GM12864 (cell line): ENCODE data around the gene LLGL2.

Experiments used
- DNase-seq: peaks from one replicate; pipeline ENCODE4 v3.0.0-alpha.2; 2011; ENCODE audit warnings: low read depth
- H3K4me3 ChIP-seq: 2 replicates; pipeline ENCODE4 v1.5.1; 2011; ENCODE audit warnings: mild to moderate bottlenecking, low read depth, low read length, control low read depth
- TF ChIP-seq, protein P1 (sequence below): IDR thresholded peaks from 2 replicates; pipeline ENCODE4 v1.5.1; 2011; ENCODE audit warnings: low read depth, mild to moderate bottlenecking, moderate library complexity, low read length, control low read depth, inconsistent platforms; ENCODE audit errors: missing control alignments

Gene LLGL2

DNA sequence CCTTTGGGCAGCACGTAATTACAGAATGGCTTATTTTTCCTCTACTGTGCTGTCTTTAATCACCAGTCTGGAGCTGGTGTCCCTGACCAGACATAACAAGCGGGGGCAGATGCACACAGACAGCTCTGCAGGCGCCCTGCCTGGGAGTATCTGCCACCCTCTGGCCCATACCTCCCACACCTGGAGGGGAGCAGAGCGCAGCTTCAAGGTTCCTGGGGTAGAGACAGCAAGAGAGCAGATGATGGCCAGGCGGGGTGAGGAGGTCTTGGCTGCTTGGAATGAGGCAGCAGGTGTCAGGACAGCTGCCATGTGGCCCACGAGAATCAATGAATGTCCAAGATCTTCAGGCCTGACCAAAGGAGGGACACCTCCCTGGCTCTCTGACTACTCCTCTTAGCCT lies 45.2 kb upstream of the LLGL2 start:
- TF ChIP-seq, protein P1, sequence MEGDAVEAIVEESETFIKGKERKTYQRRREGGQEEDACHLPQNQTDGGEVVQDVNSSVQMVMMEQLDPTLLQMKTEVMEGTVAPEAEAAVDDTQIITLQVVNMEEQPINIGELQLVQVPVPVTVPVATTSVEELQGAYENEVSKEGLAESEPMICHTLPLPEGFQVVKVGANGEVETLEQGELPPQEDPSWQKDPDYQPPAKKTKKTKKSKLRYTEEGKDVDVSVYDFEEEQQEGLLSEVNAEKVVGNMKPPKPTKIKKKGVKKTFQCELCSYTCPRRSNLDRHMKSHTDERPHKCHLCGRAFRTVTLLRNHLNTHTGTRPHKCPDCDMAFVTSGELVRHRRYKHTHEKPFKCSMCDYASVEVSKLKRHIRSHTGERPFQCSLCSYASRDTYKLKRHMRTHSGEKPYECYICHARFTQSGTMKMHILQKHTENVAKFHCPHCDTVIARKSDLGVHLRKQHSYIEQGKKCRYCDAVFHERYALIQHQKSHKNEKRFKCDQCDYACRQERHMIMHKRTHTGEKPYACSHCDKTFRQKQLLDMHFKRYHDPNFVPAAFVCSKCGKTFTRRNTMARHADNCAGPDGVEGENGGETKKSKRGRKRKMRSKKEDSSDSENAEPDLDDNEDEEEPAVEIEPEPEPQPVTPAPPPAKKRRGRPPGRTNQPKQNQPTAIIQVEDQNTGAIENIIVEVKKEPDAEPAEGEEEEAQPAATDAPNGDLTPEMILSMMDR = no peak
- DNase-seq = no peak
- H3K4me3 ChIP-seq = no peak overlapping the region

DNA sequence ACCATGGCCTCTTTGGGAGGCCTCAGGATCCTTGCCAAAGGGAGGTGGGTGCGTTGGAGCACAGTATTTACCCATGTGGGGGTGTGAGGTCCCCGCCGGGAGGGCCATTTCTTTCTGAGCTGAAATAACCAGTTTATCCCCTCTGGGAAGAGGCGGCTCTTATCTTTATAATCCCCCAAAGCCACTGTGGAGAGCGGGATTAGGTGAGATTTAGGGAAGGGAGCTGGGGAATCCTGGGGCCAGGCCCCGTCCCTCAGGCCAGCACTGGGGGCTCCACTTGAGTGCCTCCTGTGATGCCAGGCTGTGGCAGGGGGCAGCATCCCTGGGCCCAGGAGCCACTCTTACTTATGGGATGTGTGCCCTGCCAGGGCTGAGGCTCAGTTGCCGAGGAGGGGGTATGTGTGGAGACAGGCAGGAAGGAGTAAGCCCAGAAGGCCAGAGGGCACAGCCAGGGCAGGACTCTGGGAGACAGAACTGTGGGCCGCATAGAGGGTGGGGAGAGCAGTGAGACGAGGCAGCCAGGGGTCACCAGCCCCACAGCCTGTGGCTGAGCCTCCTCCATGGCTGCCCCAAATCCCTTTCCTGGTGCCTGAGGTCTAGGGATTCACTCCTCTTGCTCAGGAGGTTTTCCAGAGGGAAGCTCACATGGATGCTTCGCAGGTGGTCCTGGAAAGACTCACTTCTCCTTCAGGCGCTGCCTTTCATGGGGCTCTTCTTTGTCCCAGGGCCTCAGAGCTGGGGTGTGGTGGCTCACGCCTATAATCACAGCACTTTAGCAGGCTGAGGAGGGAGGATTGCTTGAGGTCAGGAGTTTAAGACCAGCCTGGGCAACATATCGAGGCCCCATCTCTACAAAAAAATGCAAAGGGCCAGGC lies 44.1 kb upstream of the LLGL2 start:
- no peak for DNase-seq
- TF ChIP-seq, protein P1 = no peak
- H3K4me3 ChIP-seq = no peak overlapping the region

DNA sequence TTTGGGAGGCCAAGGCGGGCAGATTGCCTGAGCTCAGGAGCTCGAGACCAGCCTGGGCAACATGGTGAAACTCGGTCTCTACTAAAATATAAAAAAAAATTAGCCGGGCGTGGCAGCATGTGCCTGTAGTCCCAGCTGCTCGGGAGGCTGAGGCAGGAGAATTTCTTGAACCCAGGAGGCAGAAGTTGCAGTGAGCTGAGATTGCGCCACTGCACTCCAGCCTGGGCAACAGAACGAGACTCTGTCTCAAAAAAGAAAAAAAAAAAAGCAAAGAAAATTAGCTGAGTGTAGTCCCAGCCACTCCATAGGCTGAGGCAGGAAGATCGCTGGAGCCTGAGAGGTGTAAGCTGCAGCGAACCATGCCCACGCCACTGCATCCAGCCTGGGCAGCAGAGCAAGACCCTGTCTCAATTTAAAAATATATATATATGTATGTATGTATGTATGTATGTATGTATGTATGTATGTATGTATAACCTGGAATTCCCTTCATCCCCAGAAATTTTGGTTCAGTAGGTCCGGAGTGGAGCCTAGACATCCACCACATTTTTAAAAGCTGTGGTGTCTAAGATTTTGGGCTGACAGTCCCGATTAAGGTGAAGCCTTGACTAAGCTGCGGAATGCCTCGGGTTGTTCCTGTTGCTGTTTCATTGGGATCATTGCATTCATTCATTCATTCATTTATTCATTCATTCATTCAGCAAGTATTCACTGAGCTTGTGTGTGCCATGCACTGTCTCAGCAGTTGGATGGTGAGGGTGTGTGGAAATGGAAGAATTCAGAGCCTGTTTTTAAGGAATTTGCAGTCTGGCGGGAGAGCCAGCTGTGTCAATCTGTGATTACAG lies 43.2 kb upstream of the LLGL2 start:
- TF ChIP-seq, protein P1 = no peak
- no peak for DNase-seq

DNA sequence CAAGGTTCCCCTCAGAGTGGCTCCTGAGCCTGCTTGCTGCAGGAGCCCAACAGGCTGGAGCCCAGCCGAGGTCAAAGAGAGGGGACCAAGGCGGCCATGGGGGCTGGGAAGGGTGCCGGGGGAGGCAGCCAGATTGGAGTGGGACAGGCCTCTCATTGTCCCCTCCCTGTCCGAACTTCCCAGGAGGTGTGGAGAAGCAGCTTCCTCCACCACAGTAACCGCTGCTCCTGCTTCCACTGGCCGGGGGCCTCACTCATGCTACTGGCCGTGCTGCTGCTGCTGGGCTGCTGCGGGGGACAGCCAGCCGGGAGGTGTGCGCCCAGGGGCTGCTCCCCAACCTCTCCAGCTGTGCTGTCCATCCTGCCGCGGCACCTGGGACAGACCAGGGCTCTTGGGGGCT lies 39.8 kb upstream of the LLGL2 start:
- DNase-seq = no peak
- TF ChIP-seq, protein P1 = no peak
- H3K4me3 ChIP-seq = no peak overlapping the region

More for the DNA sequence above, 43.2 kb upstream of the LLGL2 start:
- no peak overlapping the region for H3K4me3 ChIP-seq

DNA sequence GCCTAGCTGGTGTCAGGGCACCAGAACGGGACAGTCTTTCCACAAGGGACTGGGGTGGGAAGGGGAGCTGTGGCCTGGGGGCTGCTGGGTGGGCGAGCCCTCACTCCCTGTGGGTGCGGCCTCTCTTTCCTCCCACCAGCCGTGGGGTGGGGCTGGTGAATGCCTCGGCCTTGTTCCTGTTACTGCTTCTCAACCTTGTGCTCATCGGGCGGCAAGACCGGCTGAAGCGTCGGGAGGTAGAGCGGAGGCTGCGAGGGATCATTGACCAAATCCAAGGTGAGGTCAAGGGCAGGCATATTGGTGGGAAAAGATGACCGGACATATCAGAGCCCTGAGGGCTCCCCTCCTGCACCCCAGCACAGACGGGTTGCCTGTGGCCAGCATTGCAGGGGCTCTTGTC lies 39.3 kb upstream of the LLGL2 start:
- TF ChIP-seq, protein P1 = no peak
- DNase-seq = no peak

DNA sequence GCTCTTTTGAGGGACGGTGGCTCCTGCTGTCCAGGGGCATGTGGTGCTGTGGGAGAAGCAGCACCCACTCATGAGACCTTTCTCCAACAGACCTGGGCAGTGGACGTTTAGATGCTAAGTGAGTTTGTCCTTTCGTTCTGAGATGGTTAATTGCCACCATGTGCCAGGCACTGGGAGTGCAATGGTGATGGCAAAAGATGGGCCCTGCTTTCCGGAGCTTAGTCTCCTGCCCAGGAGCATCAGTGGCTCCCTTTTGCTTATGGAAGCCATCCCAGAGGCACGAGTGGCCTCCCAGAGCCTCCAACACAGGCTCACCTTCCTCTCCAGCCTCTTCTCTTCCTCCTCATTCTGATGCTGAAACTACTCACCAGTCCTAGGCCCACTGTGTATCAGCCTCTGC lies 38.5 kb upstream of the LLGL2 start:
- no peak for DNase-seq

More for the DNA sequence above, 39.3 kb upstream of the LLGL2 start:
- H3K4me3 ChIP-seq = no peak overlapping the region

More for the DNA sequence above, 38.5 kb upstream of the LLGL2 start:
- H3K4me3 ChIP-seq = no peak overlapping the region
- TF ChIP-seq, protein P1 = no peak
